SW480 (cell line): ENCODE measurements around the gene ROR2.
"Not testable (repeated sequence)": the region's sequence is repeated elsewhere in the genome, so short reads cannot be mapped to it uniquely, and the experiment has no call there.

ENCODE experiments used
- DNase-seq: peaks from one replicate; pipeline ENCODE4 v3.0.0-alpha.2; 2016; ENCODE audit warnings: low spot score

The ROR2 gene

GRCh38 chr9:91678807-91679580 is 271.0 kb downstream of the ROR2 start:
- DNase-seq: no peak

GRCh38 chr9:91677822-91678436 is 272.1 kb downstream of the ROR2 start:
- no peak for DNase-seq

- DNase-seq: no peak
Observed at GRCh38 chr9:91677331-91677730, 272.7 kb downstream of the ROR2 start.

GRCh38 chr9:91676046-91676445 is 274.0 kb downstream of the ROR2 start:
- peak; percentile 46 for DNase-seq

- DNase-seq: no peak
Observed at GRCh38 chr9:91664663-91665062, 285.4 kb downstream of the ROR2 start.

GRCh38 chr9:91663858-91664257 is 286.2 kb downstream of the ROR2 start:
- no peak for DNase-seq

- no peak for DNase-seq
Observed at GRCh38 chr9:91661451-91661850, 288.6 kb downstream of the ROR2 start.

- no peak for DNase-seq
Observed at GRCh38 chr9:91660521-91660920, 289.5 kb downstream of the ROR2 start.

- peak; percentile 25 for DNase-seq
Observed at GRCh38 chr9:91659529-91660495, 290.2 kb downstream of the ROR2 start.

GRCh38 chr9:91658513-91659105 is 291.4 kb downstream of the ROR2 start:
- DNase-seq: no peak

GRCh38 chr9:91657501-91657900 is 292.5 kb downstream of the ROR2 start:
- no peak for DNase-seq

GRCh38 chr9:91655658-91656057 is 294.4 kb downstream of the ROR2 start:
- no peak for DNase-seq

GRCh38 chr9:91655215-91655614 is 294.8 kb downstream of the ROR2 start:
- DNase-seq: no peak

GRCh38 chr9:91654527-91654926 is 295.5 kb downstream of the ROR2 start:
- no peak for DNase-seq

- DNase-seq: no peak
Observed at GRCh38 chr9:91647371-91647770, 302.7 kb downstream of the ROR2 start.

- DNase-seq: no peak
Observed at GRCh38 chr9:91646702-91647101, 303.3 kb downstream of the ROR2 start.

- no peak for DNase-seq
Observed at GRCh38 chr9:91644433-91644832, 305.6 kb downstream of the ROR2 start.

- no peak for DNase-seq
Observed at GRCh38 chr9:91643481-91644077, 306.4 kb downstream of the ROR2 start.

- no peak for DNase-seq
Observed at GRCh38 chr9:91642771-91643170, 307.3 kb downstream of the ROR2 start.

- DNase-seq: no peak
Observed at GRCh38 chr9:91640428-91640827, 309.6 kb downstream of the ROR2 start.

GRCh38 chr9:91639054-91639453 is 311.0 kb downstream of the ROR2 start:
- no peak for DNase-seq

GRCh38 chr9:91634832-91635231 is 315.2 kb downstream of the ROR2 start:
- not testable (repeated sequence) for DNase-seq
